GM19193 (cell line): ENCODE measurements around the gene GAS1.

Experiments
- POLR2A ChIP-seq: IDR thresholded peaks from 4 replicates; pipeline ENCODE4 v1.6.1; 2011; ENCODE audit not compliant: insufficient read depth, insufficient read length; ENCODE audit errors: extremely low read depth

Gene GAS1

DNA sequence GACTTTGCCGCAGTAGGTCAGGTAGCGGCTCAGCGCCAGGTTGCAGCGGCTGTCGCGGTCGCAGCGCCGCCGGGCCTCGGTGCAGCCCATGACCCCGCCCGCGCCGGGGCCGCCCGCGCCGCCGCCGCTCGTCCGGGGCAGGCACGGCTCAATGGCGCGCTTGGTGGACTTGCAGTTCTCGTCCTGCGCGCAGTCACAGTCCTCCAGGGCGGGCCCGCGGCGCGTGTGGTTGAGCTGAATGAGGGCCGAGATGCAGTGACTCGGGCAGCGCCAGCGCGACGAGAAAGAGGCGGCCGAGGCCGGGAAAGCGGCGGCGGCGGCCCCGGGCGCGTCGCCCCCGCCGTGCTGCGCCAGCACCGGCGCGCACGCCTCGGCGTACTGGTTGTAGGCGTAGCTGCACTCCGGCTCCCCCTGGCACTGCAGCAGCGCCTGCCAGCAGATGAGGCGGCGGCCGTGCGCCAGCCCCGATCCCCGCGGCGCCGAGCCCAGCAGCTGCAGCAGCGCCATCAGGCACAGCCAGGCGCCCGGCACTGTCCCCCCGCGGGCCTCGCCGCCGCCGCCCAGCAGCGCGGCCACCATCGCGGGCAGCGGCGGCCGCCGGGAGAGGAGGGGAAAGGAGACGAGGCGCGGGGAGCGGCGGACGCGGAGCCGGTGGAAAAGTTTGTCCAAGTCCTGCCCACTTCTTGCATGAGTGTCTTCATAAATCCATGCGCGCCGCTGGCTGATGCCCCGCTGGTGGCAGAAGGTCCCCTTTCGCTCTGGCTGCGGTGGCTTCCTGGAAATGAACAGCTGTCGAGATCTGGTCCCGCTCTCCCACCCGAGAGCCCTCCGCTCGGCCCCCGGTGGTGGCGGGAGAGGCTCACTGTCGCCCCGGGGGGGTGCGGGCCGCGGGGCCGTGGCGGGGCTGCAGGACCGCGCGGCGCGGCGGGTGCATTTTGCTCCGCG, 833 bp downstream of the GAS1 start:
- no peak for TF ChIP-seq POLR2A

- TF ChIP-seq POLR2A = no peak
Observed at GRCh38 chr9:86945728-86946200, 1.5 kb downstream of the GAS1 start.

DNA sequence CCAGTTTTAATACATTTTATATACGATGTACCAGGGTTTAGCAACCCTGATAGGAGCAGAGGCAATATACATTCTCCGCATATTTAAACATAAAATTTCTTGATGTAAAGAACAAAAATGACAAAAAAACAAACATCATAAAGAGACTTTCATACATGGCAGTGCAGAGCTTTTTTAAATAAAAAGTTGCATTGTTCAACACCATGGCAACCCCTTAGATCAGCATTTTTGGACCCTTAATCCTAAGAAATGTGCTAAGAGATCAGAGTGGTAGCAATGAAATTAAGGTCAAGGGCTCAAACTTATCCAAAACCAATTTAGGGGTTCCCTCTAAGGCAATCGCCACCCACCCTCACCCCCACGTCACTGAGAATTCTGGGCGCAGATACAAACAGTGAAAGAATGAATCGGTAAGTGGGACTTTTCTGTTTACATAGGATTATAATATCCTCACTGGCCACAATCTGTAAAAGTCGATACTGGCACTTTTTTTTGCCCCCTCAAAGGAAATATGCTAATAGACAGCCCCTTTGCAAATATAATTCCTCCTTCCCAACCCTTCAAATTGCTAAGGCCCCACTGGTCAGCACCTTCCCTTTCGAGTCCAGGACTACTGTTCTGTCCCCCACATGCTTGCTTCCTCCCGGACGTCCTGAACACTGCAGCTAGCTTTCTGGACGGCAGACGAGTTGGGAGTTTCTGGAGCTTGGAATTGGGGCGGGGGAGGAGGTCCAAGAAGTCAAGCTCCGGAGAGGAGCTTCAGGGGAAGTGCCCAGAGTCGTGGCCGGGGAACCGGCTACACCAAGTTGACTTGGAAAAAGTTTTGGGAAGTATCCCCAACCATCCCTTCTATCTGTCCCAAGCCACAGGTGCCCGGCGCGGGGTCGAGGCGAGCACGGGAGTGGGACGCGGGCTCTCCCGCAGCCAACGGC, 2.2 kb downstream of the GAS1 start:
- TF ChIP-seq POLR2A = no peak

- no peak for TF ChIP-seq POLR2A
Observed at GRCh38 chr9:86943201-86944113, 3.8 kb downstream of the GAS1 start.

- TF ChIP-seq POLR2A = no peak
Observed at GRCh38 chr9:86942281-86943200, 4.8 kb downstream of the GAS1 start.

DNA sequence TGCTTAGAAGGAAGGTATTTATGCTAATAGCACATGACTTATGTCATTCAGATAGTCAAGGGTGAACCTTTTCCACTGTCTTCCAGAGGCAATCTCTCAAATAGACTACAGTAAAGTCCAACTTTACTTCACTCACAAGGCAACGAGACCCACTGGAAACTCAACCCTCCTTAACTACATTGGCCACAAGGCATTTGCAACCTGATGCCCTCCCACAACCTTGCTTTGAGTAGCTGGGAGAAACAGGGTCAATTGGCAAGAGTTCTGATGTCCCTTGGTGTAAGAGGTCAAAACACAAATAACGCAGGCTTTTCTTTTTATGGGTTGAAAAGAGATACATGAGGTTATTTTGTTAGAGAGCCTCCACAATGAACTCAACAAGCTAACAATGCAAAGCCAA, 6.1 kb downstream of the GAS1 start:
- no peak for TF ChIP-seq POLR2A

- TF ChIP-seq POLR2A = no peak
Observed at GRCh38 chr9:86940774-86941173, 6.5 kb downstream of the GAS1 start.

DNA sequence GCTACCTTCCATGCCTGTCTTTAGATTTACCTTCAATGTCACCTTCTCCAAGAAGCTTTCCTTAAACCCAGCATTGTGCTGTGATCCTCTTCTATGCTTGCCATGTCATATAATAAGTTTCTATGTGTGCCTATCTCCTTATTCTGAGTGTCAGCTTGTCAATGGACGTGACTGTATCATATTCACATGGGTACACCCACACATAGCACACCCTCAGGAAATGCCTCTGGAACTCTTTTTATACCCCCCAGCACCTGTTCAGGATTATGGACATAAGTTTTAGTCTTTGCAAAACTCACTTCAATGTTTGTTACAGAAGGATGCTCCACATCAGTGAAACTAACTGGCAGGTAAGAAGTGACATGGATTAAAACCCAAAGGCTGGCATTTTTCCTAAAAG, 7.4 kb downstream of the GAS1 start:
- no peak for TF ChIP-seq POLR2A

GRCh38 chr9:86939321-86939720, 8.0 kb downstream of the GAS1 start:
- no peak for TF ChIP-seq POLR2A

DNA sequence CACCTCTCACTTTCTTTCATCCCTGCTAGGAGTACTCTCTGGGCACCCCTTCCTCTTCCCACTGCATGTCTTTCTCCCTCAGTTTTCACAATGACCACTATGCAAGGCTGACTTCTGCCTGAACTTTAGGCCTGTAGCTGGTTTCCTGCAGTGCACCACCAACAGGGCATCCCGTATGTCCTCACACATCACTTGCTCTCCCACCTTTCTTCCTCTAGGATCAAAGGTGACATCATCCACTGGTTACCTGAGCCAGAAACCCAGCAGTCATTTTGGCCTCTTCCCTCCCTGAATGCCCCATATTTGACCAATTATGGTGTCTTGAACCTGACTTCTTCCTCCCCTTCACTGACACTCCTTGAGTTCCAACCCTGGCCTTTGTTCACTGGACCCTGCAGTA, 8.5 kb downstream of the GAS1 start:
- no peak for TF ChIP-seq POLR2A

GRCh38 chr9:86926145-86926544, 21.2 kb downstream of the GAS1 start:
- TF ChIP-seq POLR2A = no peak

GRCh38 chr9:86925686-86926085, 21.6 kb downstream of the GAS1 start:
- no peak for TF ChIP-seq POLR2A

DNA sequence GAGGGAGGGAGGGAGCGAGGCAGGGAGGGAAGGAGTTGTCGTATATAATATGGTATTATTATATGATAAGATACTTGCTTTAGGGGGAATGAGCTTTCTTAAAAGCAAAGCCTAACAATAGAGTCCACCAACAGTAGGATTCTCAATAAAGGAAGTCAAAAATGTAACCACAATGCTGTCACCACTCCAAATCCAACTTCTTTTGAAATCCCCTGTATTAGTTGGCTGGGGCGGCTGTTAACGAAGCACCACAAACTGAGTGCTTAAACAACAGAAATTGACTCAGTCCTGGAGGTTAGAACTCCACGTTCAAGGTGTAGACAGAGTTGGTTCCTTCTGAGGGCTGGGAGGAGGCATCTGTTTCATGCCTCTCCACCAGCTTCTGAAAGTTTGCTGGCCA, 23.1 kb downstream of the GAS1 start:
- no peak for TF ChIP-seq POLR2A
